GM23338 (cell line): Measurements from ENCODE around the gene GLMP. TPM values are rescaled to one million over a fixed set of nuclear protein-coding genes. Genes with fewer than 3 reads are reported as not detected.

Experiments
- ATAC-seq: fragments of 200-7000 bp; cut with Tn5 transposase; 3 replicates; pipeline ENCODE4 v1.9.1; 2020
- DNase-seq: peaks from one replicate; pipeline ENCODE4 v3.0.0-alpha.2; 2015; ENCODE audit warnings: low spot score
- H2AFZ ChIP-seq: fragments of 200-600 bp; sonication (generic); 2 replicates; pipeline ENCODE4 v1.8.0; 2016; ENCODE audit warnings: antibody characterized with exemption, mild to moderate bottlenecking, moderate library complexity
- H3F3A ChIP-seq: fragments of 200-600 bp; sonication (generic); replicated peaks from 2 replicates; pipeline ENCODE4 v1.8.0; 2017; ENCODE audit warnings: antibody characterized with exemption, mixed run types, low read depth
- H3K27ac ChIP-seq: fragments of 200-600 bp; sonication (generic); 2 replicates; pipeline ENCODE4 v1.6.1; 2016; ENCODE audit warnings: low read depth
- H3K27me3 ChIP-seq: fragments of 200-600 bp; sonication (generic); 2 replicates; pipeline ENCODE4 v1.8.0; 2016; ENCODE audit warnings: mild to moderate bottlenecking, mixed run types, moderate library complexity; ENCODE audit not compliant: insufficient read depth
- H3K36me3 ChIP-seq: fragments of 200-600 bp; sonication (generic); 2 replicates; pipeline ENCODE4 v1.8.0; 2016; ENCODE audit warnings: mild to moderate bottlenecking; ENCODE audit not compliant: insufficient read depth
- H3K4me1 ChIP-seq: fragments of 200-600 bp; sonication (generic); 2 replicates; pipeline ENCODE4 v1.8.0; 2016; ENCODE audit warnings: mild to moderate bottlenecking, moderate library complexity; ENCODE audit not compliant: insufficient read depth
- H3K4me2 ChIP-seq: fragments of 200-600 bp; sonication (generic); 2 replicates; pipeline ENCODE4 v1.7.1; 2017; ENCODE audit warnings: mixed run types
- H3K4me3 ChIP-seq: fragments of 200-600 bp; sonication (generic); 2 replicates; pipeline ENCODE4 v1.6.1; 2016; ENCODE audit warnings: mixed run types
- H3K79me2 ChIP-seq: fragments of 200-600 bp; sonication (generic); replicated peaks from 2 replicates; pipeline ENCODE4 v1.8.0; 2017; ENCODE audit warnings: mild to moderate bottlenecking; ENCODE audit not compliant: insufficient read depth
- H3K9me2 ChIP-seq: fragments of 200-600 bp; sonication (generic); 2 replicates; pipeline ENCODE4 v1.8.0; 2017; ENCODE audit not compliant: insufficient read depth
- H4K20me1 ChIP-seq: fragments of 200-600 bp; sonication (generic); replicated peaks from 2 replicates; pipeline ENCODE4 v1.8.0; 2017; ENCODE audit warnings: mild to moderate bottlenecking; ENCODE audit not compliant: insufficient read depth
- H3K27ac Mint-ChIP-seq: 2 replicates; pipeline ENCODE4 v1.8.0; 2020; ENCODE audit warnings: inconsistent platforms, mild to moderate bottlenecking, moderate library complexity, mixed read lengths
- H3K27me3 Mint-ChIP-seq: 3 replicates; pipeline ENCODE4 v1.8.0; 2022; ENCODE audit warnings: low read depth, mild to moderate bottlenecking, moderate library complexity, mixed read lengths, inconsistent platforms; ENCODE audit not compliant: insufficient read depth, poor library complexity
- H3K36me3 Mint-ChIP-seq: 3 replicates; pipeline ENCODE4 v1.8.0; 2021; ENCODE audit warnings: low read depth, mild to moderate bottlenecking, inconsistent platforms, moderate library complexity, mixed read lengths
- H3K4me1 Mint-ChIP-seq: 3 replicates; pipeline ENCODE4 v1.8.0; 2020; ENCODE audit warnings: mild to moderate bottlenecking, inconsistent platforms, mixed read lengths
- H3K4me3 Mint-ChIP-seq: 3 replicates; pipeline ENCODE4 v1.8.0; 2021; ENCODE audit warnings: moderate library complexity, mild to moderate bottlenecking, inconsistent platforms, mixed read lengths
- H3K9me3 Mint-ChIP-seq: 3 replicates; pipeline ENCODE4 v1.8.0; 2020; ENCODE audit warnings: moderate library complexity, mild to moderate bottlenecking, inconsistent platforms, mixed read lengths
- CREB1 ChIP-seq: fragments of 250-450 bp; sonication (Bioruptor Pico); IDR thresholded peaks from 2 replicates; pipeline ENCODE4 v1.5.0; 2020; ENCODE audit warnings: low read depth, mild to moderate bottlenecking, moderate library complexity
- CTCF ChIP-seq, 2 experiments: fragments of 200-600 bp in 1 of 2; sonication (generic) in 1 of 2; conservative IDR thresholded peaks; 2 replicates each; pipeline versions ENCODE4 v1.5.1 to v1.6.1; 2016 to 2017; ENCODE audit warnings: antibody characterized with exemption in 2 of 2, low read depth in 2 of 2, mild to moderate bottlenecking in 2 of 2, moderate library complexity in 1 of 2
- ETS1 ChIP-seq: IDR thresholded peaks from 2 replicates; pipeline ENCODE4 v1.6.1; 2016; ENCODE audit warnings: antibody characterized with exemption
- EZH2 ChIP-seq: fragments of 200-600 bp; sonication (generic); IDR thresholded peaks from one replicate; pipeline ENCODE4 v1.8.0; 2017; ENCODE audit warnings: antibody characterized with exemption, mild to moderate bottlenecking, low read depth; ENCODE audit not compliant: unreplicated experiment
- EZH2phosphoT487 ChIP-seq: fragments of 200-600 bp; sonication (generic); IDR thresholded peaks from one replicate; pipeline ENCODE4 v1.8.1; 2018; ENCODE audit warnings: antibody characterized with exemption; ENCODE audit not compliant: unreplicated experiment
- JUNB ChIP-seq: IDR thresholded peaks from one replicate; pipeline ENCODE4 v1.6.1; 2016; ENCODE audit warnings: antibody characterized with exemption; ENCODE audit not compliant: unreplicated experiment
- NANOG ChIP-seq: IDR thresholded peaks from 2 replicates; pipeline ENCODE4 v1.6.1; 2016; ENCODE audit warnings: antibody characterized with exemption, borderline replicate concordance
- POLR2AphosphoS5 ChIP-seq: IDR thresholded peaks from 2 replicates; pipeline ENCODE4 v1.6.1; 2016; ENCODE audit warnings: antibody characterized with exemption, low read depth
- REST ChIP-seq: IDR thresholded peaks from one replicate; pipeline ENCODE4 v1.6.1; 2018; ENCODE audit warnings: antibody characterized with exemption; ENCODE audit not compliant: unreplicated experiment
- STAT1 ChIP-seq: IDR thresholded peaks from one replicate; pipeline ENCODE4 v1.6.1; 2016; ENCODE audit warnings: antibody characterized with exemption; ENCODE audit not compliant: unreplicated experiment
- ZNF114 ChIP-seq: fragments of 250-450 bp; sonication (Bioruptor Pico); IDR thresholded peaks from 2 replicates; pipeline ENCODE4 v1.5.0; 2020; ENCODE audit warnings: mild to moderate bottlenecking, moderate library complexity
- ZNF331 ChIP-seq: fragments of 250-450 bp; sonication (Bioruptor Pico); IDR thresholded peaks from 2 replicates; pipeline ENCODE4 v1.5.0; 2020; ENCODE audit warnings: low read depth, mild to moderate bottlenecking, moderate library complexity
- polyA plus RNA-seq: library from polyadenylated mRNA; unstranded; fragments of >200 nt; fragmentation: Nextera tagmentation; extraction: Ambion mirVana; gene quantifications from 2 replicates; pipeline ENCODE4 v1.2.1, GENCODE V29; 2016
- total RNA-seq: library from RNA; depleted of rRNA; stranded (reverse); fragments of >200 nt; shearing (Covaris generic); gene quantifications from 2 replicates; pipeline ENCODE4 v1.2.3, GENCODE V29; 2014

The GLMP gene
- total and polyA plus RNA-seq, 2 experiments from 2014 or later, result 33.6 to 41.9 TPM

- no peak within 1 kb of the TSS for H3K4me3 ChIP-seq
- Mint-ChIP-seq H3K36me3 (peaks cover 34% of the 10 kb centered on the region), H3K27me3 (peaks cover 24% of the 10 kb centered on the region), H3K9me3 (no peaks in the 10 kb centered on the region), H3K4me1 (peaks cover 34% of the 10 kb centered on the region), H3K27ac (0 out of 2 replicates have a peak within 1 kb of the TSS, but pooled peaks have one; percentile 3), H3K4me3 (no peak within 1 kb of the TSS)
- H3K36me3 ChIP-seq, result peaks cover 9% of the 10 kb centered on the region
- no peaks in the 10 kb centered on the region for H3K9me2 ChIP-seq
- H3K4me1 ChIP-seq, result peaks cover 33% of the 10 kb centered on the region
- no peaks in the 10 kb centered on the region for H4K20me1 ChIP-seq
- no peak for TF ChIP-seq JUNB
- TF ChIP-seq REST, result no peak
- 0 out of 4 replicates have a peak, but pooled peaks of 1 of the 2 experiments have one; percentile 0 for TF ChIP-seq CTCF (conservative IDR thresholded peaks at IDR 0.05; ENCODE audit: low read depth in 2 of 2)
- ATAC-seq (peak; percentile 26), DNase-seq (peak; percentile 63)
- peaks cover 13% of the 10 kb centered on the region for H3F3A ChIP-seq
- no peaks in the 10 kb centered on the region for H3K79me2 ChIP-seq
- no peak within 1 kb of the TSS for H2AFZ ChIP-seq
- H3K27me3 ChIP-seq, result no peaks in the 10 kb centered on the region
- H3K27ac ChIP-seq, result peak within 1 kb of the TSS; percentile 63; the same call in 1 of the 2 replicates
- peak within 1 kb of the TSS; percentile 43; the same call in 1 of the 2 replicates for H3K4me2 ChIP-seq
These were observed 47.8 kb downstream of the GLMP start, which contains the start of gene PAQR6 for GRCh38 chr1:156247460-156248322. Gene PAQR6, minus strand, starts transcription at chr1:156248056. Its CDS starts 1,325 bp downstream, at chr1:156246731.

- Histone ChIP-seq H3K4me2 (0 out of 2 replicates have a peak overlapping the region, but pooled peaks have one; percentile 91), H2AFZ (no peak overlapping the region), H3K36me3 (peaks cover 2% of the 10 kb centered on the region; the same call in 1 of the 2 replicates), H3F3A (peaks cover 13% of the 10 kb centered on the region), H3K79me2 (no peaks in the 10 kb centered on the region), H3K4me3 (no peak overlapping the region), H3K9me2 (no peaks in the 10 kb centered on the region), H3K27ac (no peak overlapping the region), H3K27me3 (no peaks in the 10 kb centered on the region), H3K4me1 (peaks cover 33% of the 10 kb centered on the region), H4K20me1 (no peaks in the 10 kb centered on the region)
- peaks cover 34% of the 10 kb centered on the region for H3K4me1 Mint-ChIP-seq
- DNase-seq (peak; percentile 56), ATAC-seq (peak; percentile 5)
- H3K9me3 Mint-ChIP-seq, result no peaks in the 10 kb centered on the region
- H3K4me3 Mint-ChIP-seq, result no peak overlapping the region
- H3K27me3 Mint-ChIP-seq, result peaks cover 17% of the 10 kb centered on the region
- H3K27ac Mint-ChIP-seq, result no peak overlapping the region
- H3K36me3 Mint-ChIP-seq, result peaks cover 26% of the 10 kb centered on the region
- TF ChIP-seq EZH2phosphoT487 (no peak), POLR2AphosphoS5 (no peak), ZNF114 (no peak), JUNB (no peak), ETS1 (no peak), NANOG (no peak), CREB1 (no peak), EZH2 (no peak), CTCF (conservative IDR thresholded peaks at IDR 0.05; ENCODE audit: low read depth in 2 of 2) (no peak), STAT1 (no peak), ZNF331 (no peak)
These were observed 48.6 kb downstream of the GLMP start for GRCh38 chr1:156246781-156247459.
